HG02623 (cell line): ENCODE measurements around the gene BBS12.

Experiments
- ATAC-seq: cut with Tn5 transposase; IDR thresholded peaks from one replicate; pipeline ENCODE4 v1.9.1; 2021; ENCODE audit warnings: moderate library complexity; ENCODE audit not compliant: unreplicated experiment

BBS12 gene

GRCh38 chr4:122732329-122733026 is at the start of gene BBS12:
Gene BBS12 (plus strand): TSS chr4:122732704. CDS start chr4:122741893, 9,189 bp downstream.
- ATAC-seq: peak; percentile 99

DNA sequence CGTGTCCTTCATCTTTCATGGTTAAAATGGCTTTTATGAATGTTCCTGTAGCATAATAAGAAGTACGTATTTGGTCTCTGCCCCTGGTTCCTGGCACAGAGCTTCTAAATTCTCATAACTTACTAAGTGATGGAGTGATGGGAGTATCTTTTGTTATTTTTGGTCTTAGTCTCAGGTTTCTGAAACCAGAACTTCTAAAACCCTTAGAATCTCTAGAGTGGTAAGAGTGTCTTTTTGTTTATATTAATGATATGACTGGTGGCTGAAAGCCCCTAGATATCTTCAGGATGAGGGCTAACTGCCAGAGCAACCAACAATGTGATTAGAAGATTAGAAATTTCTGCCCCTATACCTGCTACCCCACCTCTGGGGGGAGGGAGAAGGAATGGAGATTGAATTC is 45.8 kb upstream of the BBS12 start:
- ATAC-seq: no peak

DNA sequence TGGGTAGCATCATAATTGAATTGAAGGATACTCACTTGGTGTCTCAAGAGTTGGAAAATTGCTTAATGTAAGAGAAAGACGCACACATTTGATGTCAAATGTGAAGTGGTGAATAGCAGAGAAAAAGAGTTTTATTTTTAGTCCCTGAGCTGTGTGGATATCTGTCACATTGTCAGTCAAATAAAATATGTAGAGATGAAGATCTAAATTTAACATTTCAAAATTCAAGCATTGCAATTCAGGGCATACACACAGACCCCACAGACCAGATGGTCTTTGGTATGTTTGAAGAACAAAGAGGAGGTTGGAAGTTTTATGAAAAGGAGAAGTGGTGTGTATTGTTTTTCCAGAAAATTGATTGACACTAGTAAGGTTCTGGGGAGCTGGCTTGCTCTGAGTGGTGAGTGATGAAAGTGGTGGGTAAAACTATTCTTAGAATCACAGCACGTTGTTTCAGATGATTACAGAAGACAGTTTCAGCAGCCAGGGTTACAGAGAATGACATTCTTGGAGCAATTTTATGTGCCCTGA is 44.9 kb upstream of the BBS12 start:
- no peak for ATAC-seq

DNA sequence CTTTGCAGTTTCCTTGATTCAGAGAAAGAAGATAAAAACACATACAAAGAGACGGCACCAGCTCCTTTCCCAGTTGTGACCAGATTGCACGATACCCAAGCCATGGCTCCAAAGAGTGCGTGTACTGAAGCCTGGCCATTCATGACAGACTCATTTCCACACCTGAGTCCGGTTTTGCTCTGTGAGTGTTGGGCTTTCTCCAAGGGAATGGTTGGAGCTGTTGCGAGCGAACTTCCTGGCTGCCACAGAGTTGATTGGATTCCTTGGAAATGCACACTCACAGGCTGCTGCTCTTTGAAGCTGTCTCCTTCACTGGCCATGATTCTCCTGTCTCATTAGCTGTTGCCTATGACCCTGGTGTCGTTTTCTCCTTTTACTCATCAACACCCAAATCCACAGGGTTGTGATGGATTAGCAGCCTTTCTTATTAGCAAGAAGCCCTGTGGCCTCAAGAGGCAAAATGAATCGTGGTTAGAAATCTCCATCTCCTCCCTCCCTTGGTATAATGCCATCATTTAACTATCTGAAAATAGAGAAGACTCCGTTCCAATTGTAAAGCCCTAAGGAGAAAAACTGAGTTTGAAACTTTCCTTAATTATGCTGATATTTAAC is 43.9 kb upstream of the BBS12 start:
- no peak for ATAC-seq

DNA sequence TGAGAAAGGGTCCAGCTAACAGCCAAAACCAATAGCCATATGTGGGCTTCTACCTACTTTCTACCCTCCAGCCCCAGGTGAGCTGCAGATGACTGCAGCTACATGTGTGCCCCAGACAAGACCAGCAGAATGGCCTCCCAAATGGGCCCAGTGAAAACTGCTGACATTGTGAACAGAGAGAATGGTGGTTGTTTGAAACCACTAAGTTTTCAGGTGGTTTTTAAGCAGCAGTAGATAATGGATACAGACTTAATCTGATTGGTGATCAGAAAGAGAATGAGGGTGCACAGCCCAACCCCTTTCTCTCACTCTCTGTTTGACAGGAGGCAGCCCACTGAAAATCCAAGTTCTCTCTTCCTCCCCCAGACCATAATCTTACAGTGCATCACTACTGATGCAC is 42.5 kb upstream of the BBS12 start:
- peak; percentile 79 for ATAC-seq

- no peak for ATAC-seq
Measured at GRCh38 chr4:122691988-122692387, 40.5 kb upstream of the BBS12 start.

DNA sequence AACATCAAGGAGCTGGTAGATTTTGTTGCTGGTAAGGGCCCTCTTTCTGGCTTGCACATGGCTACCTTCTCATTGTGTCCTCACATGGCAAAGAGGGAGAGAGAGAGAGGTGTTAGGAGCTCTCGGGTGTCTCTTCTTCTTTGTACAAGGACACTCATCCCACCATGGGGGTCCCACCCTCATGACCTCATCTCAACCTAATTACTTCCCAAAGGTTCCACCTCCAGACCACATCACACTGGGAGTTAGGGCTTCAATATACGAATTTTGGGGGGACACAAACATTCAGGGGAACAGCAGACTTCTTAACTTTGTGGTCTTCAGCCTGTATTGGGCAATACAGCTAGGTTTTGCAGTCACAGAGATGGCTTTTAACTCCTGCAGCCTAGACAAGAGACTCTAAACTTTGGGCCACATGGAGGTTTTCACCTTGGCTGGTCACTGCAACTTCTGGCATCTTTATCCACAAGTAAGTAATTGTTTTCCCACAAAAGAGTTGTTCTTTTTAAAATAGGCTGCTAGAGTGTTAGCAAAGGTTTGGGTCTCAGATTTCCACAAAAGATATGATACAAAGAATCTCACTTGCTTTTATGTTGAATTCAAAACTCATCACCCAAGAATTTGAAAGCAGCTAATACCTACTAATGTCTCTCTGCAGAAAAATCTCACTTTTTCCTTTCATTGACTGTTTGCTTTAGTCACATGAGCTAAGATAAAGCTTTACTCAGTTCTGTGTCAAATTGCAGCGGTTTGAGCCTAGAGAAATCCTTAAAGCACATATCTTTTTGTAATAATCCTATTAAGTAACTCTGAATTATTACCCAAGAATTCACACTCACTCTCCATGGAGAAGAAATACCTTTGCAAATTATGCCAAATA is 39.6 kb upstream of the BBS12 start:
- no peak for ATAC-seq

GRCh38 chr4:122695226-122695625 is 37.3 kb upstream of the BBS12 start:
- ATAC-seq: no peak

DNA sequence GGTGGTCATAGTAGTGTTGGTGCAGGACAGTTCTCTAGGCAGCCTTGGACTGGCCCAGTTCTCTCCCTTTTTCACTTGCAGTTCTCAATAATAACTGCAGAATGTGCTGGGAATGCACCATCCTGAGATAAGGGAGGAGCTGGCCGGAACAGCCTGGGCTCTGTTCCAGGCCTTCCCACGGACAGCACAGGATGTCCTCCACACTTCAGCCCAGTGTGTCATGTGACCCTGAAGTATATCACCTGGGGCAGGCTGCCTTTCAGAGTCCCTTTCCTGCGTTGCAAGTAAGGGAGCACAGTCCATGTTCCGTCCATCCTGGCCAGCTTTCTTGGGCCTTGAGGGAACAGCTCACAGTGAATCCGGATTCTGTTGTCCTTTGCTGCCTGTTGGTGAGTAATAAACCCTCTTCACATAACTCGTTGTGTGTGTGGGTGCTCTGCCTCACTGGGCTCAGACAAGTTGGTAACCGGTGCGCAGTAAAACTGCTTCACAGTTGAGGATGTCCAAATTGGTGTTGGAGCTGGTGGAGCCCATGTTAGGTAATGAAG is 32.3 kb upstream of the BBS12 start:
- no peak for ATAC-seq

DNA sequence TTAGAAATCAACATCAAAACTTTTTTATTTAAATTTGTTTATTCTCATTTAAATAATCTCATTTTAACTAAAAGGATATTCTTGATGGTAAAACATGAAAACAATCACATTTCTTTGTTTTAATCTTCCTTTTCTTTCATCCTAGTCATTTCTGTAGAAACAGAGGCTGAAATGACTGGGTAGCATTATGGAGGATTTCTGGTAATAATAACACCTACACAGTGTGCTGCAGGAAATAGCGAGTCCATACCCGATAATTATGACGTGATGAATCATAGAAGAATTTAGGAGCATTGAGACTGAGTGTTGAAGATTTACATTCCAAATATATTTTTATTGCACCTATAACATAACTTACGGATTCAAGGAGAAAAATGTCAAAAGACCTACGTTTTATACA is 31.4 kb upstream of the BBS12 start:
- no peak for ATAC-seq

- ATAC-seq: no peak
Measured at GRCh38 chr4:122701965-122702364, 30.5 kb upstream of the BBS12 start.

- ATAC-seq: no peak
Measured at GRCh38 chr4:122702939-122703338, 29.6 kb upstream of the BBS12 start.

DNA sequence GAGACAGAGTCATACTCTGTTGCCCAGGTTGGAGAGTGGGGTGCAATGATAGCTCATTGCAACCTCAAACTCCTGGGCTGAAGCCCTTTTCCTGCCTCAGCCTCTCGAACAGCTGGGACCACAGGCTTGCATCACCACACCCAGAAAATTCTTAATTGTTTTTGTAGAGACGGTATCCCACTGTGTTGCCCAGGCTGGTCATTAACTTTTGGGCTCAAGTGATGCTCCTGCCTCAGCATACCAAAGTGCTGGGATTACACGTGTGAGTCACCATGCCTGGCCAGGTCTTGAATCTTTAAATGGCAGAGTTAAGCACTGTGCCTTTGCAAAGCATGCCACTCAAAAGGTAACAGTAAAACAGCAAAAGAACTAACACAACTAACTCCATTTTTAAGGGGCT is 28.6 kb upstream of the BBS12 start:
- ATAC-seq: no peak

GRCh38 chr4:122705009-122705408 is 27.5 kb upstream of the BBS12 start:
- no peak for ATAC-seq

DNA sequence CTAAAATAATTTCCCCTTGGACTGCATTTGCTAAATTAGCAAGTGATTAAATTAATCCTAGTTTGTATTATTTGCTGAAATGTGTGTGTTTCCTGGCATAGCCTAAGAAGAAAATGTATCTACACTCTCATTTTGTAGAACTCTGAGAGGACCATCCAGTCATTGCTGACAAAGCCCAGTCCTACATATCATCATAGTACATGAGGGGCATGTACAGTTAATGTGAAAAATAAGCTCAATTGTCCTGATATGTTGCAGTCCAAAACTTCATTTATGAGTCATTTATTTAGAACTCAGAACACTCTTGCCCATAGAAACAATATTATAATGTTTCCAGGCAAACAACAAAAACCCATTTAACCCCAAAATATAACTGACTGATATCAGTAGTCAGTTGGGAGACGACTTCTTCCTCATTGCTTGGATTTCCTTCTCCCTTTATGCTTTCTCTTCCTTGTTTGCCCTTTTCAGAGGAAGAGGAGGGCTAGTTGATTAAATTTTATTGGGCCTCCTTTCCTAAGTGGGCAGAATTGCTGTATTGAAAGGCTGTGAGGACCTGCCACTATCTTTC is 26.9 kb upstream of the BBS12 start:
- ATAC-seq: no peak

GRCh38 chr4:122706511-122706910 is 26.0 kb upstream of the BBS12 start:
- ATAC-seq: no peak

GRCh38 chr4:122707497-122707896 is 25.0 kb upstream of the BBS12 start:
- ATAC-seq: no peak

GRCh38 chr4:122709236-122709635 is 23.3 kb upstream of the BBS12 start:
- ATAC-seq: no peak

DNA sequence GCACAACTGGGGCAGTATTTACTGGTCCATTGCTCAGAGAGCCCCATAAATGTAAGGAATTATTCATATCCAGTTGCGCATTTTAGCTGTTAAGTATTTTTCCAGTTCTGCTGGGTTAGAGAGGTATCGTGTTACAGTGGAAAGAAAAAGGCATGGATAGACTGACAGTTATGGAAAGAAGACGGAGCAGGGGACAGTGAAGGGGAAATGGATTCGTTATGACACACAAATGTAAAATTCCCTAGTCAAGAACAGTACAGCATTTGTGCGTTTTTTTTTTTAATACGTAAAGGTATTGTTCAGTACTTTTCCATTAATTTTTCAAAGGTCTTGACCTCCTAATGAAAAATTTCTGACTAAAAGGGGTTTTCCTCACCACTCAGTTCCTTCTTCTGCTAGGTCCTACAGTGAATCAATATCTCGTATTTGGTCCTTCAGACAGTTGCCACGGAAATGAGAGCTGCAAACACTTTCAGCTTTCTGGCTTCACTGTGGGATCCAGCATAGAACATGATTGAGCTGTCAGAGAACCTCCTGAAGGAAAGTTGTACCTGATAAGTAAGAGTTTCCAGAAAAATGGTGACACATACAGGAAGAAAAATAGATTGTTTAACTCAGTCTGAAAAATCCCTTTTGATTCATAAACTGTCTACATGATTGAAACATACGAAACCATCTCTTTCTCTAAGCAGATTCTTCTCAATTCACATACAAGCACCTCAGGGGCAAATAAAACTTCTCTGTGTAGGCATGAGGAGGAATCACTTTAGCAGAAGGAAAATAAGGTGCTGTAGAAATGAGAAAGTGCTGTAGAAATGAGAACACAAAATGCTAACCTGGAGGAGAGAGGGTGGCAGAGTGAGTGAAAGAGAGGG is 21.8 kb upstream of the BBS12 start:
- ATAC-seq: peak; percentile 78

- no peak for ATAC-seq
Measured at GRCh38 chr4:122711919-122712318, 20.6 kb upstream of the BBS12 start.
